Measurements from ENCODE around the gene MIER2. TPM values are rescaled to one million over a fixed set of nuclear protein-coding genes. Genes with fewer than 3 reads are reported as not detected.

Gene MIER2
- total and polyA plus RNA-seq, 10 of the 15 experiments (the other 5 are each of a cell fraction or from before 2014, with no cell fraction given), result 0.48 to 23.6 (median 12.1) TPM

DNA sequence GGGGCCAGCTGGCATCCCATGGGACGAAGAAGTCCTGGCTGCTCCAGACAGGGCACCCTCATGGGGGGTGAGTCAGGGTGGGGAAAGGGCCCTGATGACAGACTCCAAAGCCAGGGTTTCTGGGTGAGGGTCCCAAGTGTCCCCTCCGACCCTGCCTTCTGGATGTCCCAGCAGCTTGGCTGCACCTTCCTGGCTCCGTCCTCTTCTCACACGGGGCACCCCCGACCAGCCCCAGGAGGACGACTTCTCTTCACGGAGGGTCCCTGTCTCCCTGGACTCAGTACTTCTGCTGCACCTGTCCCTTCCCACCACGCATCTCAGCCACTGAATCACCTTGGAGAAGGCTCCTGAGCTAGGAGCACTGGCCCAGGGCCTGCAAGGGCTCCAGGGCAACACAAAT lies 19.9 kb downstream of the MIER2 start:
- no TSS peak for BruUV-seq (replicated peaks)
- Histone ChIP-seq H3K4me2 (ENCODE audit: control insufficient read depth, insufficient read depth) (no peak overlapping the region), H3K79me2 (ENCODE audit: control insufficient read depth, insufficient read depth, low read length) (no peaks in the 10 kb centered on the region), H3K4me1 (ENCODE audit: control insufficient read depth, insufficient read depth, low read length) (no peaks in the 10 kb centered on the region), H2AFZ (ENCODE audit: control insufficient read depth, low read depth, low read length) (no peak overlapping the region), H3K36me3 (ENCODE audit: control insufficient read depth in 2 of 2, insufficient read depth in 2 of 2, low read length in 1 of 2) (peaks cover 24 to 31% of the 10 kb centered on the region in 2 experiments), H4K20me1 (ENCODE audit: control insufficient read depth, insufficient read depth) (no peaks in the 10 kb centered on the region), H3K27ac (ENCODE audit: control insufficient read depth, insufficient read depth) (no peak overlapping the region), H3K27me3 (replicated peaks in 1 of 2; ENCODE audit: control insufficient read depth in 2 of 2, insufficient read depth in 2 of 2, low read length in 1 of 2) (no peaks in the 10 kb centered on the region), H3K9me3 (replicated peaks; ENCODE audit: control insufficient read depth, insufficient read depth, low read length) (peaks cover 10% of the 10 kb centered on the region; the same call in 2 of the 3 replicates), H3K9ac (ENCODE audit: control insufficient read depth, insufficient read depth, low read length) (no peak overlapping the region), H3K4me3 (no peak overlapping the region)
- CTCF ChIA-PET, result no interaction called here
- SMC1A ChIA-PET (ENCODE audit: uncharacterized antibody, unreplicated experiment), result no interaction called here
- RAD21 ChIA-PET (ENCODE audit: unreplicated experiment), result no interaction called here
- intact Hi-C loops (cut with micrococcal nuclease; ENCODE audit: unreplicated experiment) (no loop called here), in situ Hi-C loops (cut with MboI) (no loop called here)
- DNase-seq (ENCODE audit: low read depth, low spot score), result no peak
- WGBS (ENCODE audit: insufficient coverage, insufficient replicate concordance, low lambda C conversion rate, missing lambda C conversion rate), result 90% methylated on average over 8 of the region's 8 CpGs
- no peak for ATAC-seq
- TF ChIP-seq CREM (IDR thresholded peaks at IDR 0.05; ENCODE audit: low read depth) (no peak), SIN3A (IDR thresholded peaks at IDR 0.05; ENCODE audit: low read depth, low read length) (no peak), ZZZ3 (IDR thresholded peaks at IDR 0.05; ENCODE audit: control insufficient read depth, insufficient read length, low read depth) (no peak), ZNF207 (IDR thresholded peaks at IDR 0.05; ENCODE audit: borderline replicate concordance) (no peak), WRNIP1 (IDR thresholded peaks at IDR 0.05; ENCODE audit: borderline replicate concordance, low read depth, low read length) (no peak), DPF2 (IDR thresholded peaks at IDR 0.05) (no peak), LARP7 (IDR thresholded peaks at IDR 0.05) (no peak), CHD1 (IDR thresholded peaks at IDR 0.05; ENCODE audit: low read depth, low read length) (no peak), MYB (IDR thresholded peaks at IDR 0.05; ENCODE audit: borderline replicate concordance, low read depth, low read length) (no peak), GATAD2B (conservative IDR thresholded peaks at IDR 0.05; ENCODE audit: low read depth) (no peak), RAD21 (IDR thresholded peaks at IDR 0.05; ENCODE audit: insufficient read depth, low read depth, low read length) (no peak), BACH1 (IDR thresholded peaks at IDR 0.05; ENCODE audit: borderline replicate concordance) (no peak), KLF5 (IDR thresholded peaks at IDR 0.05; ENCODE audit: partially characterized antibody) (no peak), YY1 (IDR thresholded peaks at IDR 0.05; ENCODE audit: low read depth, low read length) (no peak)
- TF ChIP-seq, protein P1, sequence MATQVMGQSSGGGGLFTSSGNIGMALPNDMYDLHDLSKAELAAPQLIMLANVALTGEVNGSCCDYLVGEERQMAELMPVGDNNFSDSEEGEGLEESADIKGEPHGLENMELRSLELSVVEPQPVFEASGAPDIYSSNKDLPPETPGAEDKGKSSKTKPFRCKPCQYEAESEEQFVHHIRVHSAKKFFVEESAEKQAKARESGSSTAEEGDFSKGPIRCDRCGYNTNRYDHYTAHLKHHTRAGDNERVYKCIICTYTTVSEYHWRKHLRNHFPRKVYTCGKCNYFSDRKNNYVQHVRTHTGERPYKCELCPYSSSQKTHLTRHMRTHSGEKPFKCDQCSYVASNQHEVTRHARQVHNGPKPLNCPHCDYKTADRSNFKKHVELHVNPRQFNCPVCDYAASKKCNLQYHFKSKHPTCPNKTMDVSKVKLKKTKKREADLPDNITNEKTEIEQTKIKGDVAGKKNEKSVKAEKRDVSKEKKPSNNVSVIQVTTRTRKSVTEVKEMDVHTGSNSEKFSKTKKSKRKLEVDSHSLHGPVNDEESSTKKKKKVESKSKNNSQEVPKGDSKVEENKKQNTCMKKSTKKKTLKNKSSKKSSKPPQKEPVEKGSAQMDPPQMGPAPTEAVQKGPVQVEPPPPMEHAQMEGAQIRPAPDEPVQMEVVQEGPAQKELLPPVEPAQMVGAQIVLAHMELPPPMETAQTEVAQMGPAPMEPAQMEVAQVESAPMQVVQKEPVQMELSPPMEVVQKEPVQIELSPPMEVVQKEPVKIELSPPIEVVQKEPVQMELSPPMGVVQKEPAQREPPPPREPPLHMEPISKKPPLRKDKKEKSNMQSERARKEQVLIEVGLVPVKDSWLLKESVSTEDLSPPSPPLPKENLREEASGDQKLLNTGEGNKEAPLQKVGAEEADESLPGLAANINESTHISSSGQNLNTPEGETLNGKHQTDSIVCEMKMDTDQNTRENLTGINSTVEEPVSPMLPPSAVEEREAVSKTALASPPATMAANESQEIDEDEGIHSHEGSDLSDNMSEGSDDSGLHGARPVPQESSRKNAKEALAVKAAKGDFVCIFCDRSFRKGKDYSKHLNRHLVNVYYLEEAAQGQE (IDR thresholded peaks at IDR 0.05; ENCODE audit: low read depth, low read length), result no peak
- TF ChIP-seq, protein P2, sequence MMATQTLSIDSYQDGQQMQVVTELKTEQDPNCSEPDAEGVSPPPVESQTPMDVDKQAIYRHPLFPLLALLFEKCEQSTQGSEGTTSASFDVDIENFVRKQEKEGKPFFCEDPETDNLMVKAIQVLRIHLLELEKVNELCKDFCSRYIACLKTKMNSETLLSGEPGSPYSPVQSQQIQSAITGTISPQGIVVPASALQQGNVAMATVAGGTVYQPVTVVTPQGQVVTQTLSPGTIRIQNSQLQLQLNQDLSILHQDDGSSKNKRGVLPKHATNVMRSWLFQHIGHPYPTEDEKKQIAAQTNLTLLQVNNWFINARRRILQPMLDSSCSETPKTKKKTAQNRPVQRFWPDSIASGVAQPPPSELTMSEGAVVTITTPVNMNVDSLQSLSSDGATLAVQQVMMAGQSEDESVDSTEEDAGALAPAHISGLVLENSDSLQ (IDR thresholded peaks at IDR 0.05), result no peak
- POLR2A ChIA-PET, result no interaction called here
- FAIRE-seq, result no peak

Measured in GM12878 (cell line).